GM18505 (cell line): ENCODE measurements around the gene TSHZ3.

Experiments used
- ATAC-seq: cut with Tn5 transposase; IDR thresholded peaks from one replicate; pipeline ENCODE4 v1.9.1; 2021; ENCODE audit not compliant: unreplicated experiment
- POLR2A ChIP-seq: IDR thresholded peaks from 4 replicates; pipeline ENCODE4 v1.6.1; 2011; ENCODE audit warnings: borderline replicate concordance; ENCODE audit not compliant: insufficient read depth, insufficient read length; ENCODE audit errors: extremely low read depth

The TSHZ3 gene

GRCh38 chr19:31351056-31351854 lies 2.0 kb upstream of the TSHZ3 start:
- no peak for ATAC-seq
- TF ChIP-seq POLR2A, result no peak

GRCh38 chr19:31350693-31351055 lies 1.4 kb upstream of the TSHZ3 start:
- TF ChIP-seq POLR2A, result no peak
- ATAC-seq, result no peak

- no peak for TF ChIP-seq POLR2A
- ATAC-seq, result no peak
Measured at GRCh38 chr19:31350033-31350692, 927 bp upstream of the TSHZ3 start.

GRCh38 chr19:31348481-31349159 lies 616 bp downstream of the TSHZ3 start:
- no peak for ATAC-seq
- TF ChIP-seq POLR2A, result no peak

GRCh38 chr19:31347828-31348392 lies 1.3 kb downstream of the TSHZ3 start:
- TF ChIP-seq POLR2A, result no peak
- ATAC-seq, result no peak

- ATAC-seq, result no peak
- no peak for TF ChIP-seq POLR2A
Measured at GRCh38 chr19:31347354-31347753, 1.9 kb downstream of the TSHZ3 start.

GRCh38 chr19:31346184-31347059 lies 2.8 kb downstream of the TSHZ3 start:
- no peak for TF ChIP-seq POLR2A
- no peak for ATAC-seq

GRCh38 chr19:31344403-31344802 lies 4.8 kb downstream of the TSHZ3 start:
- ATAC-seq, result no peak
- TF ChIP-seq POLR2A, result no peak

GRCh38 chr19:31342926-31343325 lies 6.3 kb downstream of the TSHZ3 start:
- ATAC-seq, result no peak
- TF ChIP-seq POLR2A, result no peak

- ATAC-seq, result no peak
- no peak for TF ChIP-seq POLR2A
Measured at GRCh38 chr19:31340042-31341025, 8.9 kb downstream of the TSHZ3 start.

GRCh38 chr19:31339411-31339810 lies 9.8 kb downstream of the TSHZ3 start:
- ATAC-seq, result no peak
- no peak for TF ChIP-seq POLR2A

GRCh38 chr19:31338069-31338776 lies 11.0 kb downstream of the TSHZ3 start:
- TF ChIP-seq POLR2A, result no peak
- ATAC-seq, result no peak
